H1 (cell line): ENCODE measurements around the gene TPPP3. TPM values are rescaled to one million over a fixed set of nuclear protein-coding genes. Genes with fewer than 3 reads are reported as not detected.

Experiments used
- CTCF ChIA-PET: fragments of 300-600 bp; sonication (Branson Sonifier 250); formaldehyde crosslinking; loops from one replicate; lab custom pipeline; 2021; ENCODE audit not compliant: partially characterized antibody; lab: Charles Lee
- POLR2A ChIA-PET: fragments of 300-600 bp; sonication (Branson Sonifier 250); formaldehyde crosslinking; loops from one replicate; lab custom pipeline; 2021; ENCODE audit warnings: inconsistent platforms; ENCODE audit not compliant: partially characterized antibody; lab: Charles Lee
- DNase-seq, 2 experiments: peaks; one replicate each; pipeline versions ENCODE4 v3.0.0 to v3.0.0-alpha.2; 2010 to 2022; ENCODE audit warnings: low spot score in 2 of 2, low read depth in 1 of 2, mixed read lengths in 1 of 2
- FAIRE-seq: peaks from 2 replicates; lab custom pipeline; 2011; peaks lifted over from hg19 to GRCh38; lab: Jason Lieb, UNC
- H2AFZ ChIP-seq: 2 replicates; pipeline ENCODE4 v1.8.1; 2012; ENCODE audit warnings: low read length, inconsistent platforms
- H2AK5ac ChIP-seq: 2 replicates; pipeline ENCODE4 v1.6.1; 2013; ENCODE audit warnings: low read depth, low read length
- H2BK120ac ChIP-seq: replicated peaks from 2 replicates; pipeline ENCODE3; 2013; ENCODE audit warnings: low read depth, low read length, inconsistent platforms
- H2BK12ac ChIP-seq: 2 replicates; pipeline ENCODE4 v1.6.1; 2013; ENCODE audit warnings: low read depth, low read length
- H2BK15ac ChIP-seq: 2 replicates; pipeline ENCODE4 v1.6.1; 2013; ENCODE audit warnings: low read length
- H2BK20ac ChIP-seq: 2 replicates; pipeline ENCODE4 v1.6.1; 2013; ENCODE audit warnings: low read length
- H2BK5ac ChIP-seq: 2 replicates; pipeline ENCODE4 v1.6.1; 2013; ENCODE audit warnings: low read depth, low read length
- H3K14ac ChIP-seq: 2 replicates; pipeline ENCODE4 v1.6.1; 2013; ENCODE audit warnings: inconsistent platforms; ENCODE audit not compliant: insufficient read length
- H3K18ac ChIP-seq: 2 replicates; pipeline ENCODE4 v1.6.1; 2013; ENCODE audit warnings: low read length; ENCODE audit errors: extremely low read depth
- H3K23ac ChIP-seq: 2 replicates; pipeline ENCODE4 v1.6.1; 2013; ENCODE audit warnings: inconsistent platforms; ENCODE audit not compliant: insufficient read length
- H3K23me2 ChIP-seq: 2 replicates; pipeline ENCODE4 v1.6.1; 2013; ENCODE audit warnings: low read depth, low read length
- H3K27ac ChIP-seq: 2 replicates; pipeline ENCODE4 v1.6.1; 2011; ENCODE audit warnings: low read depth, low read length, inconsistent platforms
- H3K27me3 ChIP-seq, 4 experiments: replicated peaks in 1 of 4; 1 replicate in 1 of 4; 2 replicates in 3 of 4; pipeline versions ENCODE4 v1.6.1 to v1.8.1; 2011 to 2013; ENCODE audit warnings: low read length in 3 of 4, mild to moderate bottlenecking in 3 of 4, inconsistent platforms in 2 of 4, mixed read lengths in 2 of 4, moderate library complexity in 1 of 4; ENCODE audit not compliant: control insufficient read depth in 3 of 4, insufficient read depth in 3 of 4; ENCODE audit errors: extremely low read depth in 1 of 4
- H3K36me3 ChIP-seq, 4 experiments: 2 replicates each; pipeline versions ENCODE4 v1.6.1 to v1.8.1; 2011 to 2013; ENCODE audit warnings: mild to moderate bottlenecking in 4 of 4, low read length in 3 of 4, moderate library complexity in 2 of 4, control low read depth in 1 of 4, inconsistent platforms in 1 of 4; ENCODE audit not compliant: insufficient read depth in 4 of 4, control insufficient read depth in 2 of 4
- H3K4ac ChIP-seq: replicated peaks from 2 replicates; pipeline ENCODE3; 2013; ENCODE audit warnings: low read length, low read depth, mixed read lengths, inconsistent platforms; ENCODE audit not compliant: insufficient read length
- H3K4me1 ChIP-seq, 4 experiments: replicated peaks in 1 of 4; 1 replicate in 1 of 4; 2 replicates in 3 of 4; pipeline versions ENCODE4 v1.6.1 to v1.8.1; 2011 to 2013; ENCODE audit warnings: low read length in 3 of 4, inconsistent platforms in 2 of 4, mixed read lengths in 1 of 4; ENCODE audit not compliant: insufficient read depth in 4 of 4, control insufficient read depth in 3 of 4
- H3K4me2 ChIP-seq, 2 experiments: 2 replicates each; pipeline versions ENCODE4 v1.6.1 to v1.8.1; 2011 to 2013; ENCODE audit warnings: low read depth in 2 of 2, low read length in 2 of 2, control low read depth in 1 of 2, inconsistent platforms in 1 of 2, mild to moderate bottlenecking in 1 of 2; ENCODE audit not compliant: insufficient read depth in 1 of 2
- H3K4me3 ChIP-seq, 4 experiments: fragments of 200-600, 300-600 bp in 1 of 4; sonication (generic), shearing (Covaris generic), sonication (Bioruptor Twin) in 1 of 4; 2 replicates each; pipeline versions ENCODE4 v1.5.1 to v1.8.1; 2011 to 2016; ENCODE audit warnings: low read length in 4 of 4, low read depth in 3 of 4, control low read depth in 2 of 4, inconsistent platforms in 2 of 4, mild to moderate bottlenecking in 2 of 4, mixed read lengths in 1 of 4, moderate library complexity in 1 of 4; ENCODE audit not compliant: insufficient read depth in 2 of 4; ENCODE audit errors: extremely low read depth in 1 of 4
- H3K56ac ChIP-seq: replicated peaks from 2 replicates; pipeline ENCODE3; 2013; ENCODE audit warnings: low read depth, mild to moderate bottlenecking, mixed read lengths, low read length, inconsistent platforms; ENCODE audit not compliant: insufficient read length
- H3K79me1 ChIP-seq: 2 replicates; pipeline ENCODE4 v1.6.1; 2013; ENCODE audit warnings: low read depth, low read length, control low read depth
- H3K79me2 ChIP-seq, 2 experiments: 2 replicates each; pipeline versions ENCODE4 v1.6.1 to v1.8.1; 2012 to 2013; ENCODE audit warnings: low read length in 2 of 2, mild to moderate bottlenecking in 2 of 2, inconsistent platforms in 1 of 2; ENCODE audit not compliant: insufficient read depth in 2 of 2, control insufficient read depth in 1 of 2
- H3K9ac ChIP-seq, 4 experiments: replicated peaks in 1 of 4; 1 replicate in 1 of 4; 2 replicates in 3 of 4; pipeline versions ENCODE4 v1.6.1 to v1.8.1; 2011 to 2013; ENCODE audit warnings: low read depth in 3 of 4, low read length in 3 of 4, control low read depth in 2 of 4, mild to moderate bottlenecking in 2 of 4, moderate library complexity in 2 of 4, inconsistent platforms in 1 of 4; ENCODE audit errors: extremely low read depth in 1 of 4
- H3K9me3 ChIP-seq, 2 experiments: 2 replicates each; pipeline versions ENCODE4 v1.6.1 to v1.8.1; 2012 to 2013; ENCODE audit warnings: mild to moderate bottlenecking in 2 of 2, moderate library complexity in 2 of 2, control low read depth in 1 of 2, inconsistent platforms in 1 of 2, low read depth in 1 of 2, low read length in 1 of 2, mixed read lengths in 1 of 2; ENCODE audit not compliant: insufficient read depth in 2 of 2
- H4K20me1 ChIP-seq, 2 experiments: replicated peaks in 1 of 2; 2 replicates each; pipeline versions ENCODE3 to v1.8.1; 2011 to 2013; ENCODE audit warnings: inconsistent platforms in 2 of 2, low read length in 2 of 2, mild to moderate bottlenecking in 1 of 2; ENCODE audit not compliant: insufficient read depth in 2 of 2, control insufficient read depth in 1 of 2
- H4K5ac ChIP-seq: 2 replicates; pipeline ENCODE4 v1.6.1; 2013; ENCODE audit warnings: low read length, low read depth, mixed read lengths, inconsistent platforms; ENCODE audit not compliant: insufficient read length
- H4K8ac ChIP-seq: 2 replicates; pipeline ENCODE4 v1.8.0; 2013; ENCODE audit warnings: mild to moderate bottlenecking, moderate library complexity, low read length, inconsistent platforms; ENCODE audit not compliant: insufficient read depth; ENCODE audit errors: extremely low read depth
- H4K91ac ChIP-seq: replicated peaks from 2 replicates; pipeline ENCODE3; 2013; ENCODE audit warnings: low read length, mixed read lengths, inconsistent platforms; ENCODE audit not compliant: insufficient read length
- CTBP2 ChIP-seq: IDR thresholded peaks from 2 replicates; pipeline ENCODE4 v1.7.0; 2011; ENCODE audit warnings: borderline replicate concordance, mild to moderate bottlenecking, moderate library complexity, mixed read lengths, low read length; ENCODE audit not compliant: insufficient read depth, insufficient read length
- EP300 ChIP-seq, 2 experiments: IDR thresholded peaks; 1 replicate in 1 of 2; 2 replicates in 1 of 2; pipeline ENCODE4 v1.6.1; 2011 to 2012; ENCODE audit warnings: low read depth in 2 of 2, low read length in 2 of 2, mild to moderate bottlenecking in 2 of 2, borderline replicate concordance in 1 of 2, inconsistent platforms in 1 of 2, moderate library complexity in 1 of 2
- PHF8 ChIP-seq: fragments of 200-600 bp; sonication (generic); conservative IDR thresholded peaks from 2 replicates; pipeline ENCODE4 v1.7.1; 2012; ENCODE audit warnings: low read depth, mild to moderate bottlenecking, inconsistent platforms, low read length, moderate library complexity
- RAD21 ChIP-seq, 2 experiments: IDR thresholded peaks in 1 of 2; conservative IDR thresholded peaks in 1 of 2; 2 replicates each; pipeline ENCODE4 v1.6.1; 2011; ENCODE audit warnings: low read depth in 2 of 2, low read length in 2 of 2, improper control_type of control experiment in 1 of 2, inconsistent platforms in 1 of 2, mild to moderate bottlenecking in 1 of 2, moderate library complexity in 1 of 2
- SAP30 ChIP-seq: fragments of 300-600 bp; sonication (generic); IDR thresholded peaks from 2 replicates; pipeline ENCODE4 v1.7.1; 2012; ENCODE audit warnings: low read length, moderate library complexity, mild to moderate bottlenecking, inconsistent platforms; ENCODE audit not compliant: insufficient read depth, insufficient replicate concordance
- SIX5 ChIP-seq: IDR thresholded peaks from 2 replicates; pipeline ENCODE4 v1.6.1; 2011; ENCODE audit warnings: mild to moderate bottlenecking, low read depth, low read length
- TBP ChIP-seq: IDR thresholded peaks from 2 replicates; pipeline ENCODE4 v1.6.1; 2011; ENCODE audit warnings: low read depth, low read length, improper control_type of control experiment
- TEAD4 ChIP-seq: IDR thresholded peaks from 2 replicates; pipeline ENCODE4 v1.6.1; 2012; ENCODE audit warnings: low read depth, low read length, inconsistent platforms, mixed read lengths
- WGBS, 2 experiments: shearing (Covaris generic) in 1 of 2; methylation state at CpG; one replicate each; pipeline versions ENCODE4 v1.1.6 to v1.1.7; 2013 to 2015; ENCODE audit warnings: low lambda C conversion rate in 2 of 2, mixed read lengths in 2 of 2, inconsistent platforms in 1 of 2, low coverage in 1 of 2, missing lambda C conversion rate in 1 of 2; ENCODE audit not compliant: insufficient replicate concordance in 2 of 2, insufficient coverage in 1 of 2, insufficient read length in 1 of 2; ENCODE audit errors: extremely low coverage in 1 of 2, missing lambda C conversion rate in 1 of 2; 5-methylcytosine and 5-hydroxymethylcytosine counted together
- polyA plus RNA-seq, 7 experiments: library from polyadenylated mRNA; depleted of rRNA in 3 of 7; stranded (reverse) in 5 of 7; unstranded in 2 of 7; fragments of >200 nt in 5 of 7; fragments of 200-250 nt in 2 of 7; gene quantifications; 1 replicate in 5 of 7; 2 replicates in 1 of 7; 4 replicates in 1 of 7; pipeline versions ENCODE4 v1.2.1 to v1.2.3, GENCODE V29; 2011 to 2013; ENCODE audit warnings: missing spikeins in 2 of 7, mixed read lengths in 2 of 7
- total RNA-seq: library from RNA; stranded (reverse); fragmentation: NEBNext Ultra II Directional; extraction: Animal tissue kit (Norgen Biotek cat#: 25700); gene quantifications from 2 replicates; pipeline ENCODE4 v1.2.1, GENCODE V29; 2021

Gene TPPP3
- total and polyA plus RNA-seq, 2 of the 8 experiments (the other 6 are each of a cell fraction or from before 2014, with no cell fraction given), result 0.77 to 1.0 TPM

GRCh38 chr16:67442581-67443255 lies 49.4 kb upstream of the TPPP3 start:
- H4K8ac ChIP-seq, result no peak overlapping the region; the same call in 1 of the 2 replicates

More at GRCh38 chr16:67442581-67443255, 49.4 kb upstream of the TPPP3 start:
- H2AK5ac ChIP-seq, result no peak overlapping the region
- H3K36me3 ChIP-seq, result peaks cover 0 to 9% (median 5%) of the 10 kb centered on the region in 4 experiments; a peak in 5 of 8 replicates
- no peak overlapping the region; the same call in 1 of the 2 replicates for H2BK5ac ChIP-seq
- H4K91ac ChIP-seq, result no peak overlapping the region
- H3K4me3 ChIP-seq, result no peak overlapping the region
- peaks cover 0 to 1% of the 10 kb centered on the region in 2 experiments; a peak in 1 of 4 replicates for H3K9me3 ChIP-seq
- peaks cover 2 to 8% of the 10 kb centered on the region in 2 experiments for H4K20me1 ChIP-seq
- H3K79me1 ChIP-seq, result no peaks in the 10 kb centered on the region; the same call in none of the 2 replicates
- no peak overlapping the region for H3K9ac ChIP-seq
- H3K27ac ChIP-seq, result no peak overlapping the region
- no peak for TF ChIP-seq RAD21 (IDR thresholded peaks at IDR 0.05 in 1 of 2, conservative IDR thresholded peaks at IDR 0.05 in 1 of 2; ENCODE audit: low read depth in 2 of 2, low read length in 2 of 2)
- TF ChIP-seq EP300 (IDR thresholded peaks at IDR 0.05; ENCODE audit: borderline replicate concordance in 1 of 2, low read depth in 2 of 2, low read length in 2 of 2), result no peak
- no peak for TF ChIP-seq TBP
- no peak for TF ChIP-seq SIX5
- no peak for TF ChIP-seq TEAD4
- no peak for TF ChIP-seq SAP30
- TF ChIP-seq CTBP2, result no peak
- no peak for TF ChIP-seq PHF8
- no peak for FAIRE-seq
- no peak overlapping the region for H2AFZ ChIP-seq
- peaks cover 0 to 8% (median 4%) of the 10 kb centered on the region in 4 experiments; a peak in 5 of 7 replicates for H3K4me1 ChIP-seq
- no peak overlapping the region for H2BK15ac ChIP-seq
- H2BK120ac ChIP-seq, result no peak overlapping the region
- no peak overlapping the region for H4K5ac ChIP-seq
- no peak overlapping the region for H3K56ac ChIP-seq
- WGBS, 2 experiments, result 93% methylated on average over 13 of the region's 13 CpGs; no CpG with 5 or more reads in 1 of the 2 experiments
- no peak overlapping the region for H3K18ac ChIP-seq
- DNase-seq, result no peak
- H3K79me2 ChIP-seq, result no peaks in the 10 kb centered on the region
- no peak overlapping the region for H3K4ac ChIP-seq
- H2BK20ac ChIP-seq, result no peak overlapping the region
- no peaks in the 10 kb centered on the region for H3K27me3 ChIP-seq
- no peak overlapping the region for H3K14ac ChIP-seq
- POLR2A ChIA-PET, result interaction anchor here (0.8 to 8.5 kb wide), 2 partner anchors 9 to 14 kb away, joined by 4 to 67 read pairs; partner anchors contain the start of gene HSD11B2
- no peaks in the 10 kb centered on the region for H3K23me2 ChIP-seq
- no peak overlapping the region for H2BK12ac ChIP-seq
- CTCF ChIA-PET, result interaction anchor here (1.2 to 28.6 kb wide), 11 partner anchors 1 to 160 kb away, joined by 3 to 683 read pairs (median 7); partner anchors contain the start of genes HSD11B2 and ZDHHC1
- H3K23ac ChIP-seq, result no peak overlapping the region
- no peak overlapping the region for H3K4me2 ChIP-seq
